Prostate gland (tissue), 2 donors: ENCODE measurements around the gene BCL7C. TPM values are rescaled to one million over a fixed set of nuclear protein-coding genes. Genes with fewer than 3 reads are reported as not detected.
A peak's percentile ranks its signal among the peaks of the same experiment; 100 is the strongest.
"Not testable (repeated sequence)": the region's sequence is repeated elsewhere in the genome, so short reads cannot be mapped to it uniquely, and the experiment has no call there.

Experiments
- DNase-seq: peaks from one replicate; pipeline ENCODE4 v3.0.0-alpha.2; 2019; ENCODE audit warnings: low spot score
- H3K27ac ChIP-seq, 2 donors: fragments of 200-600 bp; sonication (generic); 2 replicates each; pipeline ENCODE4 v1.5.1; 2017 to 2019
- H3K27me3 ChIP-seq: fragments of 200-600 bp; sonication (generic); replicated peaks from 2 replicates; pipeline ENCODE4 v1.5.1; 2019; ENCODE audit not compliant: insufficient read depth
- H3K36me3 ChIP-seq, 2 donors: fragments of 200-600 bp; sonication (generic); 1 replicate in 1 of 2; 2 replicates in 1 of 2; pipeline versions ENCODE4 v1.5.1 to v1.8.1; 2017 to 2019
- H3K4me1 ChIP-seq: fragments of 200-600 bp; sonication (generic); replicated peaks from 2 replicates; pipeline ENCODE4 v1.5.1; 2019
- H3K4me3 ChIP-seq, 2 donors: fragments of 200-600 bp; sonication (generic); 2 replicates each; pipeline ENCODE4 v1.5.1; 2017 to 2019
- H3K9me3 ChIP-seq: fragments of 200-600 bp; sonication (generic); 2 replicates; pipeline ENCODE4 v1.5.1; 2017
- CTCF ChIP-seq, 4 experiments: fragments of 200-600 bp in 2 of 4; fragments of 450-650 bp in 2 of 4; sonication (generic) in 2 of 4; IDR thresholded peaks; 1 replicate in 3 of 4; 2 replicates in 1 of 4; pipeline ENCODE4 v1.5.1; 2016 to 2019; ENCODE audit warnings: antibody characterized with exemption in 4 of 4, mild to moderate bottlenecking in 2 of 4, moderate library complexity in 2 of 4
- POLR2A ChIP-seq: fragments of 450-650 bp; IDR thresholded peaks from one replicate; pipeline ENCODE4 v1.6.1; 2016; ENCODE audit warnings: antibody characterized with exemption, mild to moderate bottlenecking
- POLR2AphosphoS5 ChIP-seq: sonication (generic); formaldehyde crosslinking; IDR thresholded peaks from one replicate; pipeline ENCODE4 v1.6.1; 2017; ENCODE audit warnings: antibody characterized with exemption
- WGBS: methylation state at CpG from one replicate; pipeline ENCODE4 v1.1.5; 2018; 5-methylcytosine and 5-hydroxymethylcytosine counted together
- intact Hi-C: fragments of 100-400 bp; cut with DNase I; formaldehyde crosslinking; loops from one replicate; pipeline ENCODE4 v1.14.2; 2022
- total RNA-seq, 2 donors: library from RNA; depleted of rRNA; stranded (reverse); fragments of >200 nt; gene quantifications; one replicate each; pipeline ENCODE4 v1.1.0, GENCODE V29; 2016

Gene BCL7C
- total RNA-seq, 2 donors from 2014 or later = 54.2 to 54.8 TPM

GRCh38 chr16:30895627-30896260 lies 1.9 kb upstream of the BCL7C start:
- intact Hi-C loops = loop anchor here (2.0 kb wide), 2 partner anchors 21 to 27 kb away; partner anchors contain the start of gene FBXL19
- H3K27me3 ChIP-seq = no peaks in the 10 kb centered on the region
- H3K27ac ChIP-seq = peak overlapping the region; percentile 99 to 100
- H3K4me3 ChIP-seq = peak overlapping the region; percentile 47 to 48
- no peaks in the 10 kb centered on the region for H3K9me3 ChIP-seq
- peaks cover 15% of the 10 kb centered on the region for H3K4me1 ChIP-seq
- no peaks in the 10 kb centered on the region for H3K36me3 ChIP-seq
- WGBS = 34% methylated on average over 32 of the region's 32 CpGs
- no peak for DNase-seq
- TF ChIP-seq CTCF (IDR thresholded peaks at IDR 0.05) (no peak), POLR2AphosphoS5 (no peak), POLR2A (no peak)

- Histone ChIP-seq H3K9me3 (no peaks in the 10 kb centered on the region), H3K4me3 (peak overlapping the region; percentile 73 to 84), H3K27ac (peak overlapping the region; percentile 99 to 100), H3K36me3 (no peaks in the 10 kb centered on the region), H3K4me1 (peaks cover 15% of the 10 kb centered on the region), H3K27me3 (no peaks in the 10 kb centered on the region)
- 22% methylated on average over 16 of the region's 16 CpGs for WGBS
- TF ChIP-seq POLR2AphosphoS5 = peak; percentile 50
- no peak for TF ChIP-seq POLR2A
- TF ChIP-seq CTCF (IDR thresholded peaks at IDR 0.05) = no peak
- intact Hi-C loops = no loop called here
- peak; percentile 28 for DNase-seq
These were observed 877 bp upstream of the BCL7C start for GRCh38 chr16:30894540-30895368.

GRCh38 chr16:30893417-30893743 lies 497 bp downstream of the BCL7C start:
- H3K4me1 ChIP-seq = peaks cover 15% of the 10 kb centered on the region
- peak overlapping the region; percentile 73 to 84 for H3K4me3 ChIP-seq
- no peaks in the 10 kb centered on the region for H3K27me3 ChIP-seq
- WGBS = 0% methylated on average over 11 of the region's 11 CpGs
- DNase-seq = no peak
- intact Hi-C loops = no loop called here
- H3K9me3 ChIP-seq = no peaks in the 10 kb centered on the region
- no peak for TF ChIP-seq CTCF (IDR thresholded peaks at IDR 0.05)
- TF ChIP-seq POLR2A = no peak
- TF ChIP-seq POLR2AphosphoS5 = no peak
- peak overlapping the region; percentile 99 to 100 for H3K27ac ChIP-seq
- no peaks in the 10 kb centered on the region for H3K36me3 ChIP-seq

- peak overlapping the region; percentile 99 to 100 for H3K27ac ChIP-seq
These were observed 1.0 kb downstream of the BCL7C start for GRCh38 chr16:30892670-30893416.

GRCh38 chr16:30891043-30891823 lies 2.6 kb downstream of the BCL7C start:
- H3K4me1 ChIP-seq, H3K36me3 ChIP-seq, DNase-seq, intact Hi-C loops, H3K27me3 ChIP-seq, H3K27ac ChIP-seq, H3K9me3 ChIP-seq, H3K4me3 ChIP-seq: not testable (repeated sequence)
- 89% methylated on average over 15 of the region's 15 CpGs for WGBS

More at GRCh38 chr16:30892670-30893416, 1.0 kb downstream of the BCL7C start:
- Histone ChIP-seq H3K9me3 (no peaks in the 10 kb centered on the region), H3K4me1 (peaks cover 15% of the 10 kb centered on the region), H3K4me3 (peak overlapping the region; percentile 73 to 84), H3K36me3 (no peaks in the 10 kb centered on the region), H3K27me3 (no peaks in the 10 kb centered on the region)
- no peak for DNase-seq
- WGBS = 58% methylated on average over 20 of the region's 20 CpGs
- TF ChIP-seq POLR2AphosphoS5 (no peak), CTCF (IDR thresholded peaks at IDR 0.05) (no peak), POLR2A (no peak)
- intact Hi-C loops = no loop called here
